Measurements from ENCODE around the gene ZNF521. TPM values are rescaled to one million over a fixed set of nuclear protein-coding genes. Genes with fewer than 3 reads are reported as not detected.

The ZNF521 gene
- total RNA-seq, 1 experiment from 2014 or later = not detected

- Histone ChIP-seq H3K36me3 (ENCODE audit: insufficient read depth, low read length, poor library complexity, severe bottlenecking) (no peaks in the 10 kb centered on the region), H3K4me1 (ENCODE audit: insufficient read depth, low read length, poor library complexity, severe bottlenecking) (no peaks in the 10 kb centered on the region), H3K27me3 (replicated peaks; ENCODE audit: insufficient read depth, low read depth, low read length, poor library complexity) (peaks cover 30% of the 10 kb centered on the region), H3K9me3 (ENCODE audit: low read depth, low read length, poor library complexity, severe bottlenecking) (no peaks in the 10 kb centered on the region), H3K4me3 (ENCODE audit: low read depth, low read length, poor library complexity, severe bottlenecking) (no peak overlapping the region), H3K27ac (ENCODE audit: low read depth, low read length, poor library complexity, severe bottlenecking) (no peak overlapping the region)
- no peak for DNase-seq (ENCODE audit: low spot score)
- POLR2A ChIA-PET (ENCODE audit: low non-redundant PET) = no interaction called here
- TF ChIP-seq EZH2 (IDR thresholded peaks at IDR 0.05; ENCODE audit: borderline replicate concordance, low read depth, low read length, poor library complexity, severe bottlenecking) = no peak
- no peak for TF ChIP-seq CTCF (conservative IDR thresholded peaks at IDR 0.05; ENCODE audit: low read depth, low read length)
- intact Hi-C loops (cut with micrococcal nuclease; ENCODE audit: unreplicated experiment) = no loop called here
- BruUV-seq (replicated peaks) = no TSS peak
- CTCF ChIA-PET = no interaction called here
Measured at GRCh38 chr18:25340762-25341161, 11.2 kb downstream of the ZNF521 start.

DNA sequence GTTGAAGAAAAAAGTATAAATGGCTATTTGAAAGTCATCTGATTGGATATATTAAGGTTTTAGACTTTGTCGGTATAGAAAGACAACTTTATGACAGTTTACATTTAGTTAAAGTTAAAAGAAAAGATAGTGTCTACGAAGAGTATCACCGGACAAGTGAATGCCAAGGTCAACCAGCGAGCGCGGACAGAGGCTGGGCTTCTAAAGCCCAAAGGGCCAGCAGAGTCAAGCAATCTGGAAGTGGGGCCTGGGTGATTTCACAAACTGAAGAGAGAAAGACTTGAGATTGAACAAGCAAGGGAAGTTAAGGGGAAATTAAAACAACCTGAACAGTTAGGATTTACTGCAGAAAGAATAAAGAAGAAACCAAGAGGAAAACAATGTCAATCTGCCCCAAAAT is 16.3 kb downstream of the ZNF521 start:
- H3K4me3 ChIP-seq (ENCODE audit: low read depth, low read length, poor library complexity, severe bottlenecking) = no peak overlapping the region
- H3K27me3 ChIP-seq (replicated peaks; ENCODE audit: insufficient read depth, low read depth, low read length, poor library complexity) = peaks cover 6% of the 10 kb centered on the region
- intact Hi-C loops (cut with micrococcal nuclease; ENCODE audit: unreplicated experiment) = no loop called here
- BruUV-seq (replicated peaks) = no TSS peak
- H3K4me1 ChIP-seq (ENCODE audit: insufficient read depth, low read length, poor library complexity, severe bottlenecking) = no peaks in the 10 kb centered on the region
- no peaks in the 10 kb centered on the region for H3K36me3 ChIP-seq (ENCODE audit: insufficient read depth, low read length, poor library complexity, severe bottlenecking)
- TF ChIP-seq CTCF (conservative IDR thresholded peaks at IDR 0.05; ENCODE audit: low read depth, low read length) (no peak), EZH2 (IDR thresholded peaks at IDR 0.05; ENCODE audit: borderline replicate concordance, low read depth, low read length, poor library complexity, severe bottlenecking) (no peak)
- no peaks in the 10 kb centered on the region for H3K9me3 ChIP-seq (ENCODE audit: low read depth, low read length, poor library complexity, severe bottlenecking)
- H3K27ac ChIP-seq (ENCODE audit: low read depth, low read length, poor library complexity, severe bottlenecking) = no peak overlapping the region
- ChIA-PET CTCF (no interaction called here), POLR2A (ENCODE audit: low non-redundant PET) (no interaction called here)
- no peak for DNase-seq (ENCODE audit: low spot score)

DNA sequence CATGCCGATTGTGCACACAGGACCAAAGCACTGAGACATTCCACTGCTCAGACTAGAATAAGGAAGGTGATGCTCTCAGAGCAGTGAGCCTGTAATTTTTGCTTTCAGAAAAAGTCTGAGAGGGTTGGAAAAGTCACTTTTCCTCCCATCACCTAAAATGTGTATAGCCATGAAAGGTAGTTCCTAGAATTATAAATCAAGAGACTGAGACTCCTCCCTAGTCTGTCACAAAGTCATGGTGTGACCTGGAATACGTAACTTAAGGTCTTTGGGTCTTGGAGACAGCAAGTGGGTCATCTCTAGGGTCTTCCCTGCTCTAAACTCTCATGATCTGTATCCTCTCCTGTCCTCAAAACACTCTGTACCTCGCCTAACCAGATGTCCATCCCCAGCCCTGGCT is 16.9 kb downstream of the ZNF521 start:
- H3K36me3 ChIP-seq (ENCODE audit: insufficient read depth, low read length, poor library complexity, severe bottlenecking) = no peaks in the 10 kb centered on the region
- H3K27ac ChIP-seq (ENCODE audit: low read depth, low read length, poor library complexity, severe bottlenecking) = no peak overlapping the region
- peaks cover 6% of the 10 kb centered on the region for H3K27me3 ChIP-seq (replicated peaks; ENCODE audit: insufficient read depth, low read depth, low read length, poor library complexity)
- H3K4me1 ChIP-seq (ENCODE audit: insufficient read depth, low read length, poor library complexity, severe bottlenecking) = no peaks in the 10 kb centered on the region
- no peak for DNase-seq (ENCODE audit: low spot score)
- H3K9me3 ChIP-seq (ENCODE audit: low read depth, low read length, poor library complexity, severe bottlenecking) = no peaks in the 10 kb centered on the region
- CTCF ChIA-PET = no interaction called here
- no TSS peak for BruUV-seq (replicated peaks)
- no peak for TF ChIP-seq CTCF (conservative IDR thresholded peaks at IDR 0.05; ENCODE audit: low read depth, low read length)
- TF ChIP-seq EZH2 (IDR thresholded peaks at IDR 0.05; ENCODE audit: borderline replicate concordance, low read depth, low read length, poor library complexity, severe bottlenecking) = no peak
- POLR2A ChIA-PET (ENCODE audit: low non-redundant PET) = no interaction called here
- H3K4me3 ChIP-seq (ENCODE audit: low read depth, low read length, poor library complexity, severe bottlenecking) = no peak overlapping the region
- intact Hi-C loops (cut with micrococcal nuclease; ENCODE audit: unreplicated experiment) = no loop called here
